ENCODE measurements around the gene CDKN2AIPNL.

CDKN2AIPNL gene

GRCh38 chr5:134438721-134439123, 27.0 kb upstream of the CDKN2AIPNL start:
- Histone ChIP-seq H3K9ac (ENCODE audit: low read depth in 1 of 2, low read length in 2 of 2) (no peak overlapping the region), H3K27me3 (ENCODE audit: control insufficient read depth in 2 of 2, insufficient read depth in 2 of 2, low read length in 2 of 2) (no peaks in the 10 kb centered on the region), H3K9me3 (ENCODE audit: control insufficient read depth in 2 of 2, low read length in 2 of 2) (no peaks in the 10 kb centered on the region), H3K36me3 (ENCODE audit: control insufficient read depth in 2 of 2, insufficient read depth in 2 of 2, low read length in 2 of 2) (no peaks in the 10 kb centered on the region), H3K4me1 (ENCODE audit: control insufficient read depth in 2 of 2, insufficient read depth in 2 of 2, low read length in 2 of 2) (peaks cover 41 to 45% of the 10 kb centered on the region in 2 donors), H3K4me3 (ENCODE audit: low read length in 2 of 2) (no peak overlapping the region), H3K27ac (ENCODE audit: low read depth in 2 of 2, low read length in 2 of 2) (peak overlapping the region; percentile 23 to 46)

DNA sequence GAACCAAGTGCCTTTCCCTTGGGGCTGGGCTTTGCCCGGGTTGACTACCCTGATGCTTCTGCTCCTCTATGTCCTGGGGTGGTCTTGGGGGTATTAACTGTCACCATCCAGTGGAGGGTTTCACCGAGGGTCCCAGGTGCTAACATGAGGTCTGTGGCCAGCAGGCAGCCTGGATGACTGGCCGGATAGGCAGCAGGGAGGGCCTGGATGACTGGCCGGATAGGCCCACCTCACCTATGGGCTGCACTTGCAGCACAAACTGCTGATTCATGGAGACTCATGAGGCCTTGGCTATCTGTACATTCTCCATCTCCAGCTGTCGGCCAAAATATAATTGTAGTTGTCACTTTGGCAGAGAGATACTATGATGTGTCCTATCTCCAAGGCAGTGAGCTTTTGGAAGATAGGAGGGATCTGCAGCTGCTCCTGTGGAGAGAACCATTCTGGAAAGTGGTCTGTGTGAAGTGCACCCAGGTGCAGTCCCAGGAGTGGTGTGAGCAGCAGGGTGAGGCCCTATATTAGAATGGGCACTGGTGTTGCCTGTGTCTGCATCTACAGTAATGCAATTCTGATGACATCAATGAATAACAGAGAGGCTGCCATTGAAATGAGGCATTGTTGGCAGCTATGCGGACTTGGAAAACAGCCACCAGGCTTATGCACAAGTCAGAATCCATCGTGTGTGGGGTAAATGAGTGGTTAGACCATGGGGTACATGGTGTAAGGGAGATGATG, 26.3 kb upstream of the CDKN2AIPNL start:
- Histone ChIP-seq H3K9me3 (ENCODE audit: control insufficient read depth in 2 of 2, low read length in 2 of 2) (no peaks in the 10 kb centered on the region), H3K27me3 (ENCODE audit: control insufficient read depth in 2 of 2, insufficient read depth in 2 of 2, low read length in 2 of 2) (no peaks in the 10 kb centered on the region), H3K9ac (ENCODE audit: low read depth in 1 of 2, low read length in 2 of 2) (no peak overlapping the region), H3K36me3 (ENCODE audit: control insufficient read depth in 2 of 2, insufficient read depth in 2 of 2, low read length in 2 of 2) (no peaks in the 10 kb centered on the region), H3K27ac (ENCODE audit: low read depth in 2 of 2, low read length in 2 of 2) (peak overlapping the region in 1 of 2 donors; percentile 93), H3K4me1 (ENCODE audit: control insufficient read depth in 2 of 2, insufficient read depth in 2 of 2, low read length in 2 of 2) (peaks cover 41 to 45% of the 10 kb centered on the region in 2 donors), H3K4me3 (ENCODE audit: low read length in 2 of 2) (no peak overlapping the region)

GRCh38 chr5:134437340-134437846, 25.7 kb upstream of the CDKN2AIPNL start:
- Histone ChIP-seq H3K9me3 (ENCODE audit: control insufficient read depth in 2 of 2, low read length in 2 of 2) (no peaks in the 10 kb centered on the region), H3K36me3 (ENCODE audit: control insufficient read depth in 2 of 2, insufficient read depth in 2 of 2, low read length in 2 of 2) (no peaks in the 10 kb centered on the region), H3K4me1 (ENCODE audit: control insufficient read depth in 2 of 2, insufficient read depth in 2 of 2, low read length in 2 of 2) (peaks cover 41 to 45% of the 10 kb centered on the region in 2 donors), H3K27me3 (ENCODE audit: control insufficient read depth in 2 of 2, insufficient read depth in 2 of 2, low read length in 2 of 2) (no peaks in the 10 kb centered on the region), H3K27ac (ENCODE audit: low read depth in 2 of 2, low read length in 2 of 2) (peak overlapping the region; percentile 89 to 93), H3K9ac (ENCODE audit: low read depth in 1 of 2, low read length in 2 of 2) (peak overlapping the region; percentile 47 to 58), H3K4me3 (ENCODE audit: low read length in 2 of 2) (peak overlapping the region in 1 of 2 donors; percentile 21)

DNA sequence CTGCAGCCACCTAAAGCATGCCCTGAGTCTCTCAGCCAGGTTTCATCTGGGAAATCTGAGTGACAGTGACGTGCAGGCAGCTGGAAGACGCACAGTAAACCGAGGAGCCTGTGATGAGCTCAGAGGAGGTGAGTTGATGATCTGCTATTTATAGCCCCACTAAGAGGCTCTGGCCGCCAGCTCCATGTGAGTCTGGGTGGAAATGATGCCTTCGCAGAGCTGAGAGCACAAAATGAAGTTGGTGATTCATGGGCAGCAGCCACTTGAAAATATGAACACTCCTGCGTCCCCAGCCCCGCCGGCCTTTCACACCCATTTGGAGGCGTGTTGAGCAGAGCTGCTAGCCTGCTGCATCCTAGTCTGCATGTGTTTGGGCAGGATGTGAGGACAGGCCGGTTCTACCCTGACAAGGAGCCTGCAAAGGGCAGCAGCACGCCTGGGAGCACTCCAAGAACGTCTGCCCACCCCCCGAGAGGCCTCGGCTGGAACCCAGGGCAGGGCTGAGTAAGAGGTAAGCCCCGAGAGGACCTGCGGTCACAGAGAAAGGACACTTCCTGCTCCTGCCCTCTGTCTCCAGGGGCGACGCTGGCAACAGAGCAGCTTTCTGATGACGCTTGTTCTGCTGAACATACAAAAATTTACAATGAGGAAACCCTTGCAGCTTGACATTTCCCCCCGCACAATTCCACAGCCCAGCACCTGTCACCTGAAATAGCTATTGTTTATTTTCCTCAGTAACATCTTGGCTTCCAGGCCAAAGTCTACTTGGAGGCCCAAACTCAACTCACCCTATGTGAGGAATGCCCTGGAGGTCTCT, 25.1 kb upstream of the CDKN2AIPNL start:
- peak overlapping the region; percentile 47 to 59 for H3K4me3 ChIP-seq (ENCODE audit: low read length in 2 of 2)
- H3K27ac ChIP-seq (ENCODE audit: low read depth in 2 of 2, low read length in 2 of 2), result peak overlapping the region; percentile 89 to 93
- no peaks in the 10 kb centered on the region for H3K36me3 ChIP-seq (ENCODE audit: control insufficient read depth in 2 of 2, insufficient read depth in 2 of 2, low read length in 2 of 2)
- H3K27me3 ChIP-seq (ENCODE audit: control insufficient read depth in 2 of 2, insufficient read depth in 2 of 2, low read length in 2 of 2), result no peaks in the 10 kb centered on the region
- H3K4me1 ChIP-seq (ENCODE audit: control insufficient read depth in 2 of 2, insufficient read depth in 2 of 2, low read length in 2 of 2), result peaks cover 41 to 45% of the 10 kb centered on the region in 2 donors
- peak overlapping the region; percentile 47 to 70 for H3K9ac ChIP-seq (ENCODE audit: low read depth in 1 of 2, low read length in 2 of 2)
- H3K9me3 ChIP-seq (ENCODE audit: control insufficient read depth in 2 of 2, low read length in 2 of 2), result no peaks in the 10 kb centered on the region

- Histone ChIP-seq H3K4me3 (ENCODE audit: low read length in 2 of 2) (no peak overlapping the region), H3K27me3 (ENCODE audit: control insufficient read depth in 2 of 2, insufficient read depth in 2 of 2, low read length in 2 of 2) (no peaks in the 10 kb centered on the region), H3K9ac (ENCODE audit: low read depth in 1 of 2, low read length in 2 of 2) (no peak overlapping the region), H3K4me1 (ENCODE audit: control insufficient read depth in 2 of 2, insufficient read depth in 2 of 2, low read length in 2 of 2) (peaks cover 41% of the 10 kb centered on the region in 2 donors), H3K36me3 (ENCODE audit: control insufficient read depth in 2 of 2, insufficient read depth in 2 of 2, low read length in 2 of 2) (no peaks in the 10 kb centered on the region), H3K27ac (ENCODE audit: low read depth in 2 of 2, low read length in 2 of 2) (peak overlapping the region; percentile 89 to 93), H3K9me3 (ENCODE audit: control insufficient read depth in 2 of 2, low read length in 2 of 2) (no peaks in the 10 kb centered on the region)
Measured at GRCh38 chr5:134435560-134435959, 23.9 kb upstream of the CDKN2AIPNL start.

- Histone ChIP-seq H3K9ac (ENCODE audit: low read depth in 1 of 2, low read length in 2 of 2) (no peak overlapping the region), H3K4me1 (ENCODE audit: control insufficient read depth in 2 of 2, insufficient read depth in 2 of 2, low read length in 2 of 2) (peaks cover 24 to 27% of the 10 kb centered on the region in 2 donors), H3K27ac (ENCODE audit: low read depth in 2 of 2, low read length in 2 of 2) (no peak overlapping the region)
Measured at GRCh38 chr5:134432677-134433359, 21.1 kb upstream of the CDKN2AIPNL start.

GRCh38 chr5:134432174-134432573, 20.5 kb upstream of the CDKN2AIPNL start:
- H3K9me3 ChIP-seq (ENCODE audit: control insufficient read depth in 2 of 2, low read length in 2 of 2), result no peaks in the 10 kb centered on the region
- no peaks in the 10 kb centered on the region for H3K36me3 ChIP-seq (ENCODE audit: control insufficient read depth in 2 of 2, insufficient read depth in 2 of 2, low read length in 2 of 2)
- no peak overlapping the region for H3K4me3 ChIP-seq (ENCODE audit: low read length in 2 of 2)
- H3K27me3 ChIP-seq (ENCODE audit: control insufficient read depth in 2 of 2, insufficient read depth in 2 of 2, low read length in 2 of 2), result no peaks in the 10 kb centered on the region
- peaks cover 18 to 20% of the 10 kb centered on the region in 2 donors for H3K4me1 ChIP-seq (ENCODE audit: control insufficient read depth in 2 of 2, insufficient read depth in 2 of 2, low read length in 2 of 2)
- no peak overlapping the region for H3K27ac ChIP-seq (ENCODE audit: low read depth in 2 of 2, low read length in 2 of 2)
- H3K9ac ChIP-seq (ENCODE audit: low read depth in 1 of 2, low read length in 2 of 2), result no peak overlapping the region

More at GRCh38 chr5:134432677-134433359, 21.1 kb upstream of the CDKN2AIPNL start:
- H3K4me3 ChIP-seq (ENCODE audit: low read length in 2 of 2), result no peak overlapping the region
- H3K27me3 ChIP-seq (ENCODE audit: control insufficient read depth in 2 of 2, insufficient read depth in 2 of 2, low read length in 2 of 2), result no peaks in the 10 kb centered on the region
- H3K9me3 ChIP-seq (ENCODE audit: control insufficient read depth in 2 of 2, low read length in 2 of 2), result no peaks in the 10 kb centered on the region
- no peaks in the 10 kb centered on the region for H3K36me3 ChIP-seq (ENCODE audit: control insufficient read depth in 2 of 2, insufficient read depth in 2 of 2, low read length in 2 of 2)

DNA sequence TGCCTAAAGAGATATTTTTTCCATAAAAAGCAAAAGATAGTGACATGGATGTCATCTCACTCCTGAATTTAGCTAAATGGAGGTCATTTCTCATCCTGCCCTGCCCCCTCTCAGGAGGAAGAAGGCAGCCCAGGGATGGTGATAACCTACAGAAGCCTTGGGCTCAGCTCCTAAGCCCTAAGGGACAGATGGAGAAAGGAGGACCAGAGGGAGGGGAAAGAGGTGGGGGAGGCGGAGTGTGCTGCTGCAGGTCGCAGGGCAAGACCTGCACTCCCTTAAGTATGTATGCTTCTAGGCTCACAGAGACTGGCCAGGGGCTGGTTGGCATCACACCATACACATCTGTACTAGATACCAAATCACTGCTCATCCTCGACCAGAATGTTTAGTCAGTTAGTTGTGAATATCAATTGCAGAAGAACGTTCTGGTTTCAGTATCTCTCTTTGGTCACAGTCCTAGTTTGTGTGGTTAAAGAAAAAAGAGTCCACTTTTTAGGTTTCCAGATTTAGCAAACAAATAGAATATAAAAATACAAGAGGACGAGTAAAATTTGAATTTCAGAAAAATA, 18.4 kb upstream of the CDKN2AIPNL start:
- no peak overlapping the region for H3K27ac ChIP-seq (ENCODE audit: low read depth in 2 of 2, low read length in 2 of 2)
- H3K36me3 ChIP-seq (ENCODE audit: control insufficient read depth in 2 of 2, insufficient read depth in 2 of 2, low read length in 2 of 2), result no peaks in the 10 kb centered on the region
- no peaks in the 10 kb centered on the region for H3K27me3 ChIP-seq (ENCODE audit: control insufficient read depth in 2 of 2, insufficient read depth in 2 of 2, low read length in 2 of 2)
- no peak overlapping the region for H3K9ac ChIP-seq (ENCODE audit: low read depth in 1 of 2, low read length in 2 of 2)
- no peak overlapping the region for H3K4me3 ChIP-seq (ENCODE audit: low read length in 2 of 2)
- no peaks in the 10 kb centered on the region for H3K9me3 ChIP-seq (ENCODE audit: control insufficient read depth in 2 of 2, low read length in 2 of 2)
- H3K4me1 ChIP-seq (ENCODE audit: control insufficient read depth in 2 of 2, insufficient read depth in 2 of 2, low read length in 2 of 2), result peaks cover under 1 to 2% of the 10 kb centered on the region in 2 donors

DNA sequence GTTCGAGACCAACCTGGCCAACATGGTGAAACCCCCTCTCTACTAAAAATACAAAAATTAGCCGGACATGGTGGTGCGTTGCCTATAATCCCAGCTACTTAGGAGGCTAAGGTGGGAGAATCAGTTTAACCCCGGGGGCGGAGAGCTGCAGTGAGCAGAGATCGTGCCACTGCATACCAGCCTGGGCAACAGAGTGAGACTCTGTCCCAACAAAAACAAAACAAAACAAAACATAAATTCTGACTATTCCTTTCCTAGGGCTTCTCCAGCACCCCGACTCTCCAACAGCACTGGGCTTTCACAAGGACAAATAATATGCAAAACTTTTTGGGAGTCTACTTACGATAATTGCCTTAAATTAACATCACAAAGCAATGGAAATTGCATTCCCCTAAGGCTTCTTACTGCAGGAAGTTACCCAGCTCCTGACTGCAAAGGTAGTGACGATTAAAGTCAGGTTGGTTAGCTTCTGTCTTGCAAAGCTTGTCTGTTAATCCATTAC, 15.9 kb upstream of the CDKN2AIPNL start:
- no peak overlapping the region for H3K9ac ChIP-seq (ENCODE audit: low read depth in 1 of 2, low read length in 2 of 2)
- no peaks in the 10 kb centered on the region for H3K27me3 ChIP-seq (ENCODE audit: control insufficient read depth in 2 of 2, insufficient read depth in 2 of 2, low read length in 2 of 2)

More for the DNA sequence above, 15.9 kb upstream of the CDKN2AIPNL start:
- Histone ChIP-seq H3K9me3 (ENCODE audit: control insufficient read depth in 2 of 2, low read length in 2 of 2) (no peaks in the 10 kb centered on the region), H3K4me1 (ENCODE audit: control insufficient read depth in 2 of 2, insufficient read depth in 2 of 2, low read length in 2 of 2) (peaks cover 0 to 2% of the 10 kb centered on the region in 2 donors), H3K27ac (ENCODE audit: low read depth in 2 of 2, low read length in 2 of 2) (no peak overlapping the region), H3K36me3 (ENCODE audit: control insufficient read depth in 2 of 2, insufficient read depth in 2 of 2, low read length in 2 of 2) (no peaks in the 10 kb centered on the region), H3K4me3 (ENCODE audit: low read length in 2 of 2) (no peak overlapping the region)

Measured in mucosa of rectum (tissue), 2 donors.